CD4-positive, alpha-beta T cell treated with Interleukin-4 for 1 hour (primary cell): ENCODE results near the gene LRBA.

Source experiments
- DNase-seq, 2 donors: peaks; one replicate each; pipeline ENCODE4 v3.0.0-alpha.2; 2020 to 2022

LRBA gene

GRCh38 chr4:150464523-150464922, 550.6 kb downstream of the LRBA start:
- DNase-seq: no peak

- DNase-seq: no peak
Observed at GRCh38 chr4:150462743-150463142, 552.3 kb downstream of the LRBA start.

GRCh38 chr4:150461957-150462356, 553.1 kb downstream of the LRBA start:
- DNase-seq: no peak

GRCh38 chr4:150457802-150458201, 557.3 kb downstream of the LRBA start:
- DNase-seq: no peak

GRCh38 chr4:150451883-150452282, 563.2 kb downstream of the LRBA start:
- no peak for DNase-seq

GRCh38 chr4:150447356-150447755, 567.7 kb downstream of the LRBA start:
- no peak for DNase-seq

GRCh38 chr4:150439451-150439933, 575.6 kb downstream of the LRBA start:
- DNase-seq: no peak

- DNase-seq: no peak
Observed at GRCh38 chr4:150436598-150437370, 578.3 kb downstream of the LRBA start.

GRCh38 chr4:150431221-150431620, 583.9 kb downstream of the LRBA start:
- no peak for DNase-seq

GRCh38 chr4:150425161-150425560, 589.9 kb downstream of the LRBA start:
- no peak for DNase-seq

- DNase-seq: no peak
Observed at GRCh38 chr4:150423503-150423902, 591.6 kb downstream of the LRBA start.

GRCh38 chr4:150423074-150423473, 592.0 kb downstream of the LRBA start:
- DNase-seq: no peak

GRCh38 chr4:150421612-150422011, 593.5 kb downstream of the LRBA start:
- DNase-seq: no peak

GRCh38 chr4:150419939-150420338, 595.1 kb downstream of the LRBA start:
- no peak for DNase-seq

- DNase-seq: no peak
Observed at GRCh38 chr4:150418757-150419410, 596.2 kb downstream of the LRBA start.

GRCh38 chr4:150415213-150415612, 599.9 kb downstream of the LRBA start:
- DNase-seq: no peak

- DNase-seq: no peak
Observed at GRCh38 chr4:150411520-150411919, 603.6 kb downstream of the LRBA start.

GRCh38 chr4:150402871-150403272, 612.2 kb downstream of the LRBA start:
- no peak for DNase-seq

- no peak for DNase-seq
Observed at GRCh38 chr4:150401083-150401687, 613.9 kb downstream of the LRBA start.

- DNase-seq: no peak
Observed at GRCh38 chr4:150395872-150396271, 619.2 kb downstream of the LRBA start.

- no peak for DNase-seq
Observed at GRCh38 chr4:150394046-150394445, 621.0 kb downstream of the LRBA start.

- DNase-seq: no peak
Observed at GRCh38 chr4:150391052-150391451, 624.0 kb downstream of the LRBA start.

GRCh38 chr4:150390531-150390910, 624.6 kb downstream of the LRBA start:
- no peak for DNase-seq

- no peak for DNase-seq
Observed at GRCh38 chr4:150389896-150390530, 625.1 kb downstream of the LRBA start.
